Endothelial cell of umbilical vein (primary cell): ENCODE data around the gene ARTN. TPM values are rescaled to one million over a fixed set of nuclear protein-coding genes. Genes with fewer than 3 reads are reported as not detected.

Experiments
- BruUV-seq: library from RNA; stranded (reverse); fragments of 400-500 nt; replicated peaks from 2 replicates; lab custom pipeline; 2021; lab: Mats Ljungman, UMichigan
- CTCF ChIA-PET: fragments of 300-600, 350-600 bp; sonication (Branson Sonifier 250); formaldehyde crosslinking; loops from one replicate; lab custom pipeline; 2021; ENCODE audit warnings: antibody characterized with exemption, inconsistent platforms; lab: Charles Lee
- POLR2A ChIA-PET: fragments of 300-600, 350-600 bp; sonication (Branson Sonifier 250); formaldehyde crosslinking; loops from one replicate; lab custom pipeline; 2021; ENCODE audit warnings: antibody characterized with exemption, inconsistent platforms; lab: Charles Lee
- DNase-seq: peaks from one replicate; pipeline ENCODE4 v3.0.0-alpha.2; 2011; ENCODE audit warnings: low read depth, low spot score
- FAIRE-seq: peaks from 2 replicates; lab custom pipeline; 2011; peaks lifted over from hg19 to GRCh38; lab: Jason Lieb, UNC
- H2AFZ ChIP-seq: 2 replicates; pipeline ENCODE4 v1.6.0; 2012; ENCODE audit warnings: low read depth, low read length, control low read depth, inconsistent platforms
- H3K27ac ChIP-seq: 2 replicates; pipeline ENCODE4 v1.5.1; 2011; ENCODE audit warnings: low read depth, mild to moderate bottlenecking, control low read depth, low read length, moderate library complexity; ENCODE audit not compliant: insufficient read depth
- H3K27me3 ChIP-seq, 2 experiments: 2 replicates each; pipeline versions ENCODE4 v1.6.0 to v1.6.1; 2011; ENCODE audit warnings: low read length in 2 of 2, mixed read lengths in 1 of 2; ENCODE audit not compliant: control insufficient read depth in 2 of 2, insufficient read depth in 2 of 2
- H3K36me3 ChIP-seq, 2 experiments: 2 replicates in 1 of 2; 3 replicates in 1 of 2; pipeline ENCODE4 v1.5.1; 2011; ENCODE audit warnings: low read length in 2 of 2, mild to moderate bottlenecking in 1 of 2, moderate library complexity in 1 of 2; ENCODE audit not compliant: control insufficient read depth in 2 of 2, insufficient read depth in 2 of 2; ENCODE audit errors: extremely low read depth in 1 of 2
- H3K4me1 ChIP-seq: 3 replicates; pipeline ENCODE4 v1.5.1; 2011; ENCODE audit warnings: mild to moderate bottlenecking, low read length; ENCODE audit not compliant: control insufficient read depth, insufficient read depth; ENCODE audit errors: extremely low read depth
- H3K4me2 ChIP-seq: 2 replicates; pipeline ENCODE4 v1.6.1; 2011; ENCODE audit warnings: low read length, control low read depth, mixed read lengths; ENCODE audit not compliant: insufficient read depth
- H3K4me3 ChIP-seq, 3 experiments: fragments of 200-600 bp in 1 of 3; sonication (generic), shearing (Covaris generic) in 1 of 3; replicated peaks in 1 of 3; 2 replicates each; pipeline ENCODE4 v1.5.1; 2011 to 2016; ENCODE audit warnings: control low read depth in 3 of 3, low read length in 3 of 3, mild to moderate bottlenecking in 2 of 3, inconsistent platforms in 1 of 3, low read depth in 1 of 3, moderate library complexity in 1 of 3; ENCODE audit not compliant: insufficient read depth in 1 of 3
- H3K79me2 ChIP-seq: 2 replicates; pipeline ENCODE4 v1.6.0; 2012; ENCODE audit warnings: low read length, inconsistent platforms; ENCODE audit not compliant: control insufficient read depth, insufficient read depth
- H3K9ac ChIP-seq: replicated peaks from 2 replicates; pipeline ENCODE3; 2011; ENCODE audit warnings: low read length, control low read depth; ENCODE audit not compliant: insufficient read depth; ENCODE audit errors: extremely low read depth
- H3K9me1 ChIP-seq: replicated peaks from 3 replicates; pipeline ENCODE4 v1.6.0; 2011; ENCODE audit warnings: mild to moderate bottlenecking, low read length; ENCODE audit not compliant: control insufficient read depth, insufficient read depth; ENCODE audit errors: extremely low read depth
- H3K9me3 ChIP-seq: replicated peaks from 2 replicates; pipeline ENCODE4 v1.5.1; 2012; ENCODE audit warnings: low read length, inconsistent platforms; ENCODE audit not compliant: control insufficient read depth, insufficient read depth
- H4K20me1 ChIP-seq: replicated peaks from 2 replicates; pipeline ENCODE3; 2011; ENCODE audit warnings: mild to moderate bottlenecking, low read length; ENCODE audit not compliant: control insufficient read depth, insufficient read depth; ENCODE audit errors: extremely low read depth
- CTCF ChIP-seq, 2 donors: IDR thresholded peaks; 1 replicate in 1 of 2; 2 replicates in 1 of 2; pipeline ENCODE4 v1.5.1; 2011; ENCODE audit warnings: low read length in 2 of 2, mild to moderate bottlenecking in 2 of 2, moderate library complexity in 2 of 2, control low read depth in 1 of 2, inconsistent platforms in 1 of 2, low read depth in 1 of 2; ENCODE audit not compliant: insufficient read depth in 1 of 2; ENCODE audit errors: extremely low read depth in 1 of 2
- EZH2 ChIP-seq: IDR thresholded peaks from 2 replicates; pipeline ENCODE4 v1.6.1; 2012; ENCODE audit warnings: borderline replicate concordance, low read depth, mild to moderate bottlenecking, moderate library complexity, low read length, inconsistent platforms; ENCODE audit not compliant: severe bottlenecking
- FOS ChIP-seq: IDR thresholded peaks from 2 replicates; pipeline ENCODE4 v1.6.1; 2011; ENCODE audit warnings: mild to moderate bottlenecking, low read length, moderate library complexity, borderline replicate concordance; ENCODE audit not compliant: insufficient read depth
- GATA2 ChIP-seq: IDR thresholded peaks from 2 replicates; pipeline ENCODE4 v1.7.0; 2011; ENCODE audit warnings: low read depth, mild to moderate bottlenecking, moderate library complexity, mixed read lengths, low read length; ENCODE audit not compliant: insufficient read length, insufficient read depth
- JUN ChIP-seq: IDR thresholded peaks from 2 replicates; pipeline ENCODE4 v1.6.1; 2011; ENCODE audit warnings: borderline replicate concordance, low read depth; ENCODE audit not compliant: insufficient read length, insufficient read depth
- MYC ChIP-seq: IDR thresholded peaks from one replicate; pipeline ENCODE4 v1.6.1; 2011; ENCODE audit warnings: mild to moderate bottlenecking, low read depth, low read length
- POLR2A ChIP-seq: IDR thresholded peaks from 2 replicates; pipeline ENCODE4 v1.6.1; 2012; ENCODE audit warnings: low read depth, mild to moderate bottlenecking, control low read depth, low read length
- POLR2AphosphoS5 ChIP-seq: IDR thresholded peaks from 2 replicates; pipeline ENCODE4 v1.6.1; 2012; ENCODE audit warnings: low read depth, mild to moderate bottlenecking, control low read depth, low read length, moderate library complexity; ENCODE audit not compliant: insufficient read depth
- dilution Hi-C: fragments of 300-500 bp; cut with MboI; formaldehyde crosslinking; loops from one replicate; pipeline ENCODE4 v1.15.0; 2019; ENCODE audit warnings: low sequenced_read_pairs; ENCODE audit not compliant: extremely low pct_ligation_motif_present
- intact Hi-C: fragments of 100-400 bp; cut with micrococcal nuclease; formaldehyde crosslinking; loops from one replicate; pipeline ENCODE4 v1.10.0; 2022
- polyA plus RNA-seq, 4 experiments: library from polyadenylated mRNA; depleted of rRNA in 3 of 4; stranded (reverse) in 3 of 4; unstranded in 1 of 4; fragments of >200 nt; gene quantifications; 2 replicates each; pipeline versions ENCODE4 v1.2.1 to v1.2.3, GENCODE V29; 2011 to 2012; ENCODE audit warnings: missing spikeins in 1 of 4
- total RNA-seq: library from RNA; stranded (reverse); gene quantifications from 2 replicates; pipeline ENCODE4 v1.2.3, GENCODE V29; 2021
- TF ChIP-seq, protein P1 (sequence below): IDR thresholded peaks from 2 replicates; pipeline ENCODE4 v1.6.1; 2011; ENCODE audit not compliant: insufficient read depth, insufficient read length

Gene ARTN
- total and polyA plus RNA-seq, 2 donors (not counting 3 experiments of a cell fraction or from before 2014, with no cell fraction given) = 0.11 to 0.18 TPM

DNA sequence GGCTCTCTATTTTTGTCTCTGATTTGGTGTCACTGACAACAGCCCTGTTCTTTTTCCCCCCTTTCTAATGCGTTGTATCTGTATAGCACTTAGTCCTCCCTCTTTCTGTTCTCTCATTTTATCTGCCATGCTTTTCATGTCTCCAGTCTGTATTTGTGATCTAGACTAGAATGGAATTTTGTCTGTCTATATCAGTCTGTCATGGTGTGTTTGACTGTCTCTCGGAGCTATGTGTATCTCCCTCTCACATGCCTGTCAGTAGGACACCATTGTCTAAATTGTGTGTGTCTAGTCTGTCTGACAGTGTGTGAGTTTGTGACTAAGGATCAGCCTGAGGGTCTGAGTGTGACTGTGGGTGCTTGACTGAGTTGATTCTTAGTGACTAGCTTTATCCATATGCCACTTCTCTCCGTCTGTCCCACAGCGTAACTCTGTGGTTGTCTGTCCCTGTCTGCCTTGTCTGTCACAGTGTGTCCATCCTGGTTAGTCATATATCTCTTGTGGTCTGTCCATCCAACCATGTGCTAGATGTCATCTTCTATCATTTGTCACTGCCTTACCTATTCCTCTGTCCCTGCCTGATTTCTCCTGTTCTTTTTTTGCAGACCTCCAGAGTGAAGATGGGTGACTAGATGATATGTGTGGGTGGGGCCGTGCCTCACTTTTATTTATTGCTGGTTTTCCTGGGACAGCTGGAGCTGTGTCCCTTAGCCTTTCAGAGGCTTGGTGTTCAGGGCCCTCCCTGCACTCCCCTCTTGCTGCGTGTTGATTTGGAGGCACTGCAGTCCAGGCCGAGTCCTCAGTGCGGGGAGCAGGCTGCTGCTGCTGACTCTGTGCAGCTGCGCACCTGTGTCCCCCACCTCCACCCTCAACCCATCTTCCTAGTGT, 44.0 kb downstream of the ARTN start:
- no peaks in the 10 kb centered on the region for H4K20me1 ChIP-seq
- no peak overlapping the region for H3K4me3 ChIP-seq
- no peak overlapping the region for H3K9ac ChIP-seq
- intact Hi-C loops (no loop called here), dilution Hi-C loops (no loop called here)
- peaks cover 0 to 10% of the 10 kb centered on the region in 2 experiments for H3K36me3 ChIP-seq
- peaks cover 47% of the 10 kb centered on the region for H3K79me2 ChIP-seq
- ChIA-PET POLR2A (no interaction called here), CTCF (interaction anchor here (1.0 to 1.6 kb wide), 2 partner anchors 12 to 214 kb away, joined by 3 to 10 read pairs; no protein-coding TSS in a partner anchor)
- TF ChIP-seq POLR2AphosphoS5 (no peak), CTCF (IDR thresholded peaks at IDR 0.05; ENCODE audit: extremely low read depth in 1 of 2, insufficient read depth in 1 of 2, low read depth in 1 of 2, low read length in 2 of 2) (no peak), GATA2 (no peak), FOS (no peak), EZH2 (no peak), JUN (no peak), POLR2A (no peak), MYC (no peak)
- TF ChIP-seq, protein P1, sequence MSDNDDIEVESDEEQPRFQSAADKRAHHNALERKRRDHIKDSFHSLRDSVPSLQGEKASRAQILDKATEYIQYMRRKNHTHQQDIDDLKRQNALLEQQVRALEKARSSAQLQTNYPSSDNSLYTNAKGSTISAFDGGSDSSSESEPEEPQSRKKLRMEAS = no peak
- peaks cover 31% of the 10 kb centered on the region for H3K4me1 ChIP-seq
- H2AFZ ChIP-seq = no peak overlapping the region
- no peaks in the 10 kb centered on the region for H3K9me1 ChIP-seq
- H3K27me3 ChIP-seq = no peaks in the 10 kb centered on the region
- H3K4me2 ChIP-seq = no peak overlapping the region
- no peak for FAIRE-seq
- no TSS peak for BruUV-seq
- H3K27ac ChIP-seq = no peak overlapping the region
- H3K9me3 ChIP-seq = no peaks in the 10 kb centered on the region
- DNase-seq = no peak
